Activated CD8-positive, alpha-beta memory T cell treated with anti-CD3 and anti-CD28 coated beads for 4 hours (primary cell): Measurements from ENCODE around the gene UTF1.

Experiments
- DNase-seq, 2 donors: peaks; one replicate each; pipeline ENCODE4 v3.0.0-alpha.2; 2020; ENCODE audit warnings: low read depth in 2 of 2

Gene UTF1

DNA sequence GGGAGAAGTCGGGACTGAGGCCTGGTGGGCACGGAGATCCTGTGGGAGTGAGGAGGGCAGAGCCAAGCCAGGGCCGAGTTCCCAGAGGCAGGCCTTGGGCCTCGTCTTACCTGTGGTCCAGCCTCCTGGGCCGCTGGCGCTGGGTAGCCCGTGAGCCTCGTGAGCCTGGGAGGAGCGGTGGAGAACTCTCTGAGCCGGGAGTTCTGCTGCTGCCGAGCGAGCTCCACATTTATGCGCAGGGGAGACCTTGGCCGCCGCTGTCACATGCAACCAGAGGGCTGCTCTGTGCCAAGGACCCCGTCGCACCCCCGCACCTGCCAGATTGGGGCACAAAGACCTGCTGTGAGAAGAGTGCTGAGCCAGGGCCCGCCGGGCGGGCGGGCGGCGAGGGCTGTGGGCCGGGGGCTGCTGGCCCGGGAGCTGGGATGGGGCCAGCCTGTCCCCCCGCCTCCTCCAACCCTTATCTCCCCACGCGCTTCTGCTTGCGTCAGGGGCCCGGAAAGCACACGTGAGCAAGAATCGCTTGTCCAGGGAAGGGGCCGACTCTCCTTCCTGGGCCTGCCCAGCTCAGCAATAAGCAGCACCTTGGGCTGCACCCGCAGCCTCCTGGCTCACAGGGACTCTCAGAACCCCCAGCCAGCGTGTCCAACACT is 17.8 kb downstream of the UTF1 start:
- DNase-seq: no peak

DNA sequence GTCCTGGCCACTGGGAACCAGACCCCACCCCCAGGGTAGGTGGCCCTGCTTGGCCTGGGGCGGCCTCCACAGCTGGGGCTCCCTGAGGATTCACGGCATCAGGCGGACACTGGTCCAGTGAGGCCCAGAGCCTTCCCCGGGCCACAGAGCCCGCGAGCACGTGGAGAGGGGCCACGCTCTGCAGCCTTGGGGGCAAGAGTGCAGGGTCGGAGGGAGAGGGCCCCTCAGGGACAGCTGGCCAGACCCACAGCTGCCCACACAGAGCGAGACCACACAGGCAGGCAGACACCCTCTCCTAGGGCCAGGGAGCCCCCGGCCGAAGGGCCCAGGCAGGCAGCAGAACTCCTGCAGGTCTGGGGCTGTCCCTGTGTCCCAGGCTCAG is 18.3 kb downstream of the UTF1 start:
- DNase-seq: no peak

DNA sequence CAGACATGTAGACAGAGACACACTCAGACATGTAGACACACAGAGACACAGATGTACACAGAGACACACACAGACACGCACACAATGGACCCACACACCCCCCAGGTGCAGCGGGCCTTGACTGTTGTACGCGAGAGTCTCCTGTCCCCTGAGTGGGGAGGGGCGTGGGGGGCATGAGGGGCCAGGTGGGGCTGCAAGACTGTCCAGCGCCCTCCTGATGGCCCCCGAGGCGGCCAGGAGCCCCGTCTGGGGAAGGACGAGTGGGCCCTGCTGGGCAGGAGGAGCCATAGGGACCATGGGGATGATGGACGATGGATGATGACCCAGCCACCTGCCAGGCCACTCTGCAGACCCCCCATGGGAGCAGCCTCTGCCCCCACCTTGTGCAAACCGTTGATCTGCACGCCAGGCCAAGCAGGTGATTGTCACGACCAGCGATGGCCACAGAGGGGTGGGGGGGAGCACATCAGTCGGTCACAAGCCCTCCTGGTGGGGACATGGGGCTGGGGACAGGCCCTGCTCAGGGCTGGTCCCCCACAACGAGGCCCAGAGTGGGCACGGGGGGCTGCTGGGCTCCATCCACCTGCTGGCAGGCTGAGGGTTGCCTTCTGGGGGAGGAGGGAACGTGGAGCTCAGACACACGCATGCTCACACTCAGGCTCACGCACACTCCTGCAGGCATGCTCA is 19.2 kb downstream of the UTF1 start:
- DNase-seq: no peak

- no peak for DNase-seq
These were observed 20.1 kb downstream of the UTF1 start for GRCh38 chr10:133249975-133250754.

- no peak for DNase-seq
These were observed 21.6 kb downstream of the UTF1 start for GRCh38 chr10:133251388-133252222.

GRCh38 chr10:133252223-133252552 is 22.2 kb downstream of the UTF1 start:
- no peak for DNase-seq

GRCh38 chr10:133253361-133253955 is 23.4 kb downstream of the UTF1 start:
- DNase-seq: no peak

DNA sequence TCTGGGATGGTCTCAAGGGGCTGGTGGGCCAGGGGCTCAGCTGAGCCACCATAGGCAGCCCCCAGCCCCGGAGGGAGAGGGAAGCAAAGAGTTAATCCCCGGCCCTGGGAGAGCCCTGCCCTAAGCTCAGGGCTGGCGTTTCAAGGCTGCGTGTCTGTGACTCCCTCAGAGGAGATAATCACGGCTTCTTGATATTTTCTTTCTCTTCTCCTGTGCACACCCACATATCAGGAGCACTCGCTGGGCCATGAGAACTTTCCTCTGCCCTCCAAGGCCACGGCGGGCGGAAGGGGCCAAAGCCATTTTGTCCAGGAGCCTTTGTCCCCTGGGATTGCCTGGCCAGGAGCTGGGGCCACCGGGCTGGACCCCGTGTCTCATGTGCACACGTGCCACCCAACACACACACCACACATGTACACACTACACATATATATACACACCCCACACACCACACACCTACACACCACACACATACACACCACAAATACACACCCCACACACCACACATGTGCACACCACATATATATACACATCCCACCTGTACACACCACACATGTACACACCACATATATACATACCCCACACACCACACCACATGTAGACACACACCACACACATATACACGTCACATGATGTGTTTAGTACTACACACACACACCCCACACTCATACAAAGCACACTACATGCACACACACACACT is 24.6 kb downstream of the UTF1 start:
- DNase-seq: no peak

DNA sequence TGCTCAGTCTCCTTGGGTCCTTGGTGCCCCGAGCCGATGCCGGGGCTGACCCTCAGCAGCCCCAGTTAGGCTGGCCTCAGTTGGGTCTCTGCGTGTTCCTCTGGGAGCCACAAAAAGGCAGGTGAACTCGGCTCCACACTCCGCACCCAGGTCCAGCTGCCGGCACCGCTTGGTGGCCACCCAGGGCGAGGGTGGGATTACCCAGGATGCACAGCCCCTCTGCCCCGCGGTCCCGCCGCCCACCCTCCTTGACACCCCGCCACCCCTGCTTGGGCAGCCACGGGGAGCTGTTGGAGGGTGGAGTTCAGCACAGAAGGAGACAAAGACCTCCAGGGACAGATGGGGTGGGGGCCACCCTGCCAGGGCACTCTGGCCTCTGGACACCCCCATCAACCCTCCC is 25.3 kb downstream of the UTF1 start:
- DNase-seq: no peak

GRCh38 chr10:133257489-133258065 is 27.6 kb downstream of the UTF1 start:
- DNase-seq: no peak

DNA sequence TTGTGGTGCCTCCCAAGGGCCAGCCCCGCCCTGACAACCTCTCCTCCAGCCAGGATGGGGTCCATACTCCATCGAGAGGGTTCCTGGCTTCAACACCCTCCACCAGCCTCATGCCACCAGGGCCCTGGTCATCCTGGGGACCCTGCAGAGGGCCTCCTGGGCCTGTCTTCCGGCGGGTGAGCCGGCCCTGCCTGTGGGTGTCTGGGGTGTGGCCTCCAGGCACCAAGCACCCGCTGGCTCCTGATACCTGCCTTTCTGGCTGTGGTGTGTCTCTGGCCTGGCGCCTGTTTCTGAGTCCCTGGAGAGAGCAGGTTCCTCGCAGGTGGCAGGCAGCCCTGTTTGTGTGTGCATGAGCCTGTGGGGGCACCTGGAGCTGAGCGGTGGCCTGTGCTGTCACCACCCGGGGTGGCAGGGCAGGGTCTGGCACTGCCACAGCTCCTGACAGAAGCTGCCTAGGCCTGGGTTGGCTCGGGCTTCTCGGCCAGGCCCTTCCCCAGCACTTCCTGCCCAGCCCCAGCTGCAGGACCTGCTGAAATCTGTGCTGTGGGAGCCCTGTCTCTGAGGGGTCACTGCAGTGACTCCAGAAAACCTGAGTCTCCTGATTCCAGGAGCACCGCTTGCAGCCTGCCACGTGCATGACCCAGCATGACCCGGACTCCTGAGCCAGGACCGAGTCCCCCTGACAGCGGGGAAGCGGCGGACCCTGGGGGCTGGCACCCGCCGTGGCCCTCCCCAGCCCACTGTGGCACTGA is 28.2 kb downstream of the UTF1 start:
- no peak for DNase-seq

- peak; percentile 59 to 84 for DNase-seq
These were observed 29.0 kb downstream of the UTF1 start for GRCh38 chr10:133258818-133259601.

DNA sequence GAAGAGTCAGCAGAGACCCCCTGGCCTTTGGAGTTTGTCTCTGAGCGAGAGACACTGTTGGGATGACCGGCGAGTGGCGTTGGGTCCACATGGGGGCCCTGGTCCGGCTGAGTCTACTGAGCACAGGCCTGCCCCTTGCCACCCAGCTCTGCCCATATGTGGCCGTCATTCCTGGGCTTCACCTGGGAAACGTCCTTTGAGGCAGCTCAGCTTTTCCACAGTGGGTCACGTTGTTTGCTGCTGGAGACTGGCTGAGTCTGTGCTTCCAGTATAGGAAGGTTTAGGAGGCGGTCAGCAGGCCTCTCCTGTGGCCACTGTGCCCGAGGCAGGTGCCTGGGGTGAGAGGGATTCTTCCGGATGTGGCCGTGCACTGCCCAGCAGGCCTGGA is 29.6 kb downstream of the UTF1 start:
- no peak for DNase-seq

- peak in 1 of 2 donors; percentile 50 for DNase-seq
These were observed 31.1 kb downstream of the UTF1 start for GRCh38 chr10:133260895-133261725.

DNA sequence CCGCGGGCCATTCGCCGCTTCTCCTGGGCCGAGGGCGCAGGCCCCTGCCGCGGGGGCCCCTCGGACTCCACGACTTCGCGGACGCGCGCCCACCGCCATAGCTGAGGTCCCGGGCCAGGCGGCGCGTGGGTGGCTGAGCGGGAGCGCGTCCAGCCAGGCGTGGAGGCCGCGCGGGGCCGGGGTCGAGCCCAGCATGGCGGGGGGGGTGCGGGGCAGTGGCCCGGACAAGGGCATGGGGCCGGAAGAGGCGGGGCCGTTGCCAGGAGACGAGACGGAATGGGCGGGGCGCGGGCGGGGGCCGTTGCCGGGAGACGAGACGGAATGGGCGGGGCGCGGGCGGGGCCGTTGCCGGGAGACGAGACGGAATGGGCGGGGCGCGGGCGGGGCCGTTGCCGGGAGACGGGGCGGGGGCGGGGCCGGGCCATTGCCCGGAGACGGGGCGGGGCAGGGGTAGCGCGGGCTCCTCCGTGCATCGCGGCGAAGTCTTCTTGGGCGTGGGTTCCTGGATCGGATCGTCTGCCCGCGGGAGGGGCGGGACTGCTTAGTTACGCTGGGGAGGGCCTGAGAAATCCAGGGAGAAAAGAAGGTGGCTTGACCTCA is 31.8 kb downstream of the UTF1 start:
- peak; percentile 65 to 71 for DNase-seq

DNA sequence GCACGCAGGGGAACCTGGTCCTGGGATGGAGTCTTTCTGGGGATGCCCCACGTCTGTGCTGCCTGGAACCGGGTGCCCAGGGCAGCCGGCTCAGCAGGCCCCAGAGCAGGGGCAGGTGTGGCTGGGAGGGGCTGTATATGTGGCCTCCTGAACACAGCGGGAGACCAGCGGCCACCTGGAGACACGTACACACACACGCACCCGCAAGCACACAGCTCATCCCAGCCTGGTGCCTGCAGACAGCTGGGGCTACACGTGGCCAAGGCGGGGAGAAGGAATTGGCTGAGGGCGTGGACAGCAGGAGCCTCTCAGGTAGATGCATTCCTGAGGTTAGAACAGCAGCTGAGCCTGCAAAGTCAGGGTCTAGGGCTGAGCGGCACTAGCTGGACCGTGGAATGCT is 32.7 kb downstream of the UTF1 start:
- no peak for DNase-seq

GRCh38 chr10:133263674-133264073 is 33.7 kb downstream of the UTF1 start:
- no peak for DNase-seq

- DNase-seq: no peak
These were observed 34.4 kb downstream of the UTF1 start for GRCh38 chr10:133264461-133264860.
